A673 (cell line): ENCODE data around the gene JAKMIP1.

ENCODE experiments used
- CTCF ChIP-seq: fragments of 300-800, 200-600 bp; sonication (generic); conservative IDR thresholded peaks from 2 replicates; pipeline ENCODE4 v1.5.1; 2017; ENCODE audit warnings: low read depth, mild to moderate bottlenecking, antibody characterized with exemption, low read length, moderate library complexity, mixed read lengths
- EZH2 ChIP-seq: fragments of 200-600 bp; sonication (generic); IDR thresholded peaks from 2 replicates; pipeline ENCODE4 v1.6.1; 2017; ENCODE audit warnings: borderline replicate concordance, low read depth, mild to moderate bottlenecking, mixed read lengths, antibody characterized with exemption, low read length; ENCODE audit not compliant: poor library complexity, severe bottlenecking

- no peak for TF ChIP-seq CTCF
- TF ChIP-seq EZH2 = no peak
These were observed 161.6 kb downstream of the JAKMIP1 start for GRCh38 chr4:6038711-6039110.
